Sigmoid colon (tissue), 7 donors: ENCODE measurements around the gene KLK7. TPM values are rescaled to one million over a fixed set of nuclear protein-coding genes. Genes with fewer than 3 reads are reported as not detected.

Experiments used
- DNase-seq: peaks from one replicate; pipeline ENCODE4 v3.0.0-alpha.2; 2019
- H3K27ac ChIP-seq, 4 donors: fragments of 200-600 bp; sonication (generic); one replicate each; pipeline ENCODE4 v1.5.1; 2016 to 2019; ENCODE audit warnings: mild to moderate bottlenecking in 1 of 4
- H3K27me3 ChIP-seq, 3 donors: fragments of 200-600 bp; sonication (generic); one replicate each; pipeline ENCODE4 v1.5.1; 2019; ENCODE audit warnings: mild to moderate bottlenecking in 1 of 3
- H3K36me3 ChIP-seq, 4 donors: fragments of 200-600 bp; sonication (generic); one replicate each; pipeline ENCODE4 v1.5.1; 2016 to 2019
- H3K4me1 ChIP-seq, 4 donors: fragments of 200-600 bp; sonication (generic); one replicate each; pipeline ENCODE4 v1.5.1; 2017 to 2019
- H3K4me3 ChIP-seq, 4 donors: fragments of 200-600 bp; sonication (generic); one replicate each; pipeline ENCODE4 v1.5.1; 2017 to 2019; ENCODE audit warnings: mild to moderate bottlenecking in 2 of 4, moderate library complexity in 1 of 4
- H3K9me3 ChIP-seq, 4 donors: fragments of 200-600 bp in 3 of 4; sonication (generic) in 3 of 4; one replicate each; pipeline versions ENCODE4 v1.5.1 to v1.6.1; 2013 to 2019
- EP300 ChIP-seq, 4 donors: sonication (generic); formaldehyde crosslinking; IDR thresholded peaks; one replicate each; pipeline ENCODE4 v1.6.1; 2017; ENCODE audit warnings: antibody characterized with exemption in 4 of 4
- POLR2A ChIP-seq, 2 donors: fragments of 450-650 bp; IDR thresholded peaks; one replicate each; pipeline ENCODE4 v1.6.1; 2016; ENCODE audit warnings: antibody characterized with exemption in 2 of 2, mild to moderate bottlenecking in 2 of 2, moderate library complexity in 2 of 2
- POLR2AphosphoS5 ChIP-seq, 4 donors: sonication (generic); formaldehyde crosslinking; IDR thresholded peaks; one replicate each; pipeline ENCODE4 v1.6.1; 2017; ENCODE audit warnings: antibody characterized with exemption in 4 of 4
- WGBS, 2 donors: extraction: QIAGEN DNeasy Blood & Tissue Kit; methylation state at CpG; one replicate each; pipeline ENCODE4 v1.1.7; 2013; 5-methylcytosine and 5-hydroxymethylcytosine counted together
- intact Hi-C: fragments of 100-400 bp; cut with DNase I; formaldehyde crosslinking; loops from one replicate; pipeline ENCODE4 v1.15.1; 2023
- polyA plus RNA-seq, 3 donors: library from polyadenylated mRNA; stranded (reverse); fragments of 200-250 nt; gene quantifications; one replicate each; pipeline ENCODE4 v1.2.3, GENCODE V29; 2013
- total RNA-seq, 4 donors: library from RNA; depleted of rRNA; stranded (reverse); fragments of >200 nt; gene quantifications; one replicate each; pipeline ENCODE4 v1.1.0, GENCODE V29; 2016
- TF ChIP-seq, protein P1 (sequence below), 4 experiments: fragments of 450-650 bp in 3 of 4; fragments of 200-600 bp in 1 of 4; IDR thresholded peaks; one replicate each; pipeline ENCODE4 v1.5.1; 2016 to 2019; ENCODE audit warnings: antibody characterized with exemption in 4 of 4, mild to moderate bottlenecking in 3 of 4, moderate library complexity in 2 of 4
- donor health status: healthy with polysubstance abuse.
- donor health status: Bipolar disorder and iron deficiency.
- donor health status: healthy.

Gene KLK7
- total and polyA plus RNA-seq, 7 donors, result not detected

DNA sequence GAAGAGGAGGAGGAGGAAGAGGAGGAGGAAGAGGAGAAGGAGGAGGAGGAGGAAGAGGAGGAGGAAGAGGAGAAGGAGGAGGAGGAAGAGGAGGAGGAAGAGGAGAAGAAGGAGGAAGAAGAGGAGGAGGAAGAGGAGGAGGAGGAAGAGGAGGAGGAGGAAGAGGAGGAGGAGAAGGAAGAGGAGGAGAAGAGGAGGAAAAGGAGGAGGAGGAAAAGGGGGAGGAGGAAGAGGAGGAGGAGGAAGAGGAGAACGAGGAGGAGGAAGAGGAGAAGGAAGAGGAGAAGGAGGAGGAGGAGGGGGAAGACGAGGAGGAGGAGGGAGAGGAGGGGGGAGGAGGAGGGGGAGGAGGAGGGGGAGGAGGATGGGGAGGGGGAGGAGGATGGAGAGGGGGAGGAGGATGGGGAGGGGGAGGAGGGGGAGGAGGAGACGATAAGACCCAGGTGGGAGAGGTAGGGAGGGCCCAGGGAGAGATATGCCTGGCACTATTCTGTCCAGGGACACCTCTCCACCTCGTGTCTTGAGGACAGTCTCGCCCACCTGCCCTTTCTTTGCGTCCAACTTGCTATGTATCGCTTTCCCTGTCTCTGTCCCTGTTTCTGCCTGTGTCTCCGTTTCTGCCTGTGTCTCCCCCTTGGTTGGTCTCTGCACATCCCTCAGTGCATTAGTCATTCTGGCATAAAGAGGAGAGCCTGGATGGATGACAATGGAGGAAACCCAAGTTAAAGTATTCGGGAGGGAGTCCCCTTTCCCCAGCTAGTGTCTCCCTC lies 23.8 kb downstream of the KLK7 start:
- intact Hi-C loops, result no loop called here
- no peaks in the 10 kb centered on the region for H3K4me1 ChIP-seq
- H3K36me3 ChIP-seq, result no peaks in the 10 kb centered on the region
- peaks cover 0 to 24% (median 0%) of the 10 kb centered on the region in 3 donors for H3K27me3 ChIP-seq
- H3K9me3 ChIP-seq, result no peaks in the 10 kb centered on the region
- DNase-seq, result no peak
- WGBS, 2 donors, result 44 to 61% methylated on average over 8 of the region's 9 CpGs
- no peak overlapping the region for H3K4me3 ChIP-seq
- TF ChIP-seq POLR2AphosphoS5 (IDR thresholded peaks at IDR 0.05) (no peak), EP300 (IDR thresholded peaks at IDR 0.05) (no peak), POLR2A (IDR thresholded peaks at IDR 0.05) (no peak)
- TF ChIP-seq, protein P1, sequence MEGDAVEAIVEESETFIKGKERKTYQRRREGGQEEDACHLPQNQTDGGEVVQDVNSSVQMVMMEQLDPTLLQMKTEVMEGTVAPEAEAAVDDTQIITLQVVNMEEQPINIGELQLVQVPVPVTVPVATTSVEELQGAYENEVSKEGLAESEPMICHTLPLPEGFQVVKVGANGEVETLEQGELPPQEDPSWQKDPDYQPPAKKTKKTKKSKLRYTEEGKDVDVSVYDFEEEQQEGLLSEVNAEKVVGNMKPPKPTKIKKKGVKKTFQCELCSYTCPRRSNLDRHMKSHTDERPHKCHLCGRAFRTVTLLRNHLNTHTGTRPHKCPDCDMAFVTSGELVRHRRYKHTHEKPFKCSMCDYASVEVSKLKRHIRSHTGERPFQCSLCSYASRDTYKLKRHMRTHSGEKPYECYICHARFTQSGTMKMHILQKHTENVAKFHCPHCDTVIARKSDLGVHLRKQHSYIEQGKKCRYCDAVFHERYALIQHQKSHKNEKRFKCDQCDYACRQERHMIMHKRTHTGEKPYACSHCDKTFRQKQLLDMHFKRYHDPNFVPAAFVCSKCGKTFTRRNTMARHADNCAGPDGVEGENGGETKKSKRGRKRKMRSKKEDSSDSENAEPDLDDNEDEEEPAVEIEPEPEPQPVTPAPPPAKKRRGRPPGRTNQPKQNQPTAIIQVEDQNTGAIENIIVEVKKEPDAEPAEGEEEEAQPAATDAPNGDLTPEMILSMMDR (IDR thresholded peaks at IDR 0.05), result no peak
- H3K27ac ChIP-seq, result no peak overlapping the region

DNA sequence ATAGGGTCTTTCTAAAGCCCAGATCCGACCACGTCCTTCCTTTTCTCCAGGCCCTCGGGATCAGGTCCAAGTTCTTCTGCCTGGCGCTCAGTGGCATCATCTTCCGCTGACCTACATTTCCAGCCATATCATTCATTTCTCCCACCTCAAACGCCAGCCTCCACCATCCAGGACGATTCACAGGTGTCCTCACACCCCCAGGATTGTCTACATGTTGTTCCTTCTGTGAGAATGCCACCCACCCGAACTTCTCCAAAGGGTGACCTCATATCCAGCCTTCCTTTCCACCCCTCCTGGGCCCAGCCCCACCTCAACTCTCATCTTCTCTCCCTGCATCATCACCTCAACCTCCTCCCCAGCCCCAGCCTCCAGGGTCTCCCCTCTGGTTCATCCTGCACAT lies 26.1 kb downstream of the KLK7 start:
- intact Hi-C loops, result no loop called here
- WGBS, 2 donors, result 66 to 71% methylated on average over 8 of the region's 8 CpGs
- no peaks in the 10 kb centered on the region for H3K36me3 ChIP-seq
- H3K27me3 ChIP-seq, result peaks cover 0 to 24% (median 0%) of the 10 kb centered on the region in 3 donors
- no peak overlapping the region for H3K4me3 ChIP-seq
- no peak for DNase-seq
- no peaks in the 10 kb centered on the region for H3K9me3 ChIP-seq
- TF ChIP-seq POLR2A (IDR thresholded peaks at IDR 0.05), result no peak
- TF ChIP-seq, protein P1 (IDR thresholded peaks at IDR 0.05), result no peak
- TF ChIP-seq POLR2AphosphoS5 (IDR thresholded peaks at IDR 0.05), result no peak
- no peak for TF ChIP-seq EP300 (IDR thresholded peaks at IDR 0.05)
- H3K27ac ChIP-seq, result no peak overlapping the region
- no peaks in the 10 kb centered on the region for H3K4me1 ChIP-seq

DNA sequence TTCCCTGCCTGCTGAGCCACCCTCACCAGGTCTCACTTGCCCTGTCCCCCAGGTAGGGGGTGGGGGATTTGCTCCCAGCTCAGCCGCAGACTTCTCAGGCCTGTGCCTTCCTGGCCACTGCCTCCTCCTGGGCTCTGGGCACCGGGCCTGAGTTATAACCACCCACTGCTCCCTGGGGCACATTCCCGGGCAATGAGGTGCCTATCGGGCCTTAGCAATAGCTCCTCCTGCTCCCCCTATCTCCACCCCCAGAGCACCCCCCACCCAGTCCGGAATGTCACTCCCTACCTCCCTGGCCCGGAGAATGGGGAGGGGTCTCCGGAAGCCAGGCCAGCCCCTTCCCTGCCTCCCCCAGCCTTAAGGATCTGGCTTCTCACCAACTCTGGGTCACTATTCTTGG lies 30.8 kb downstream of the KLK7 start, which contains the start of gene KLK5:
Gene KLK5, minus strand, starts transcription at position 129 of the 400 bp plus-strand sequence. CDS start 381 bp downstream, outside the sequence.
- Histone ChIP-seq H3K27ac (no peak within 1 kb of the TSS), H3K9me3 (no peaks in the 10 kb centered on the region), H3K36me3 (no peaks in the 10 kb centered on the region), H3K4me1 (no peaks in the 10 kb centered on the region), H3K27me3 (peaks cover 0 to 33% (median 8%) of the 10 kb centered on the region in 3 donors), H3K4me3 (no peak within 1 kb of the TSS)
- TF ChIP-seq, protein P1 (IDR thresholded peaks at IDR 0.05), result no peak
- TF ChIP-seq POLR2AphosphoS5 (IDR thresholded peaks at IDR 0.05), result no peak
- TF ChIP-seq EP300 (IDR thresholded peaks at IDR 0.05), result no peak
- TF ChIP-seq POLR2A (IDR thresholded peaks at IDR 0.05), result no peak
- no peak for DNase-seq
- 17 to 23% methylated on average over 7 of the region's 7 CpGs for WGBS, 2 donors
- intact Hi-C loops, result no loop called here

DNA sequence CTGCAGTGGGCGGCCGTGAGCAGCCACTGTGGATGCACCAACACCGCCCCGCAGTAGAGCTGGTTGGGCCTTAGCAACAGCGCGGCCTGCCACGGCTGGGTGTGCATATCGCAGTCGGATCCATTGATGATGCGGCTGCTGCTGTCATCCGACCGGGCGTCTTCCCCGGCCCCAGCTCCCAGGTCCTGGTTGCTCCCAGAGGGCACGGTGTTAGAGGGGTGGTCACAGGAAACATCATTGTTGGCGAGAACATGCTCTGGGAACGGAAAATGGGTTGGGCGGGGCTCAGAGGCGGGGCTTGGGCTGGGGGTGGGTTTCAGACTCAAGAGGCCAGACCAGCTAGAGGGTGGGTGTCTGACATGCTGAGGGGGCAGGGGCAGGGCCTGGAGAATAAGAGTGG lies 33.9 kb downstream of the KLK7 start:
- Histone ChIP-seq H3K36me3 (no peaks in the 10 kb centered on the region), H3K4me1 (no peaks in the 10 kb centered on the region), H3K27ac (no peak overlapping the region), H3K27me3 (peaks cover 0 to 23% (median 8%) of the 10 kb centered on the region in 3 donors), H3K9me3 (no peaks in the 10 kb centered on the region), H3K4me3 (no peak overlapping the region)
- intact Hi-C loops, result no loop called here
- no peak for TF ChIP-seq POLR2A (IDR thresholded peaks at IDR 0.05)
- 66 to 69% methylated on average over 19 of the region's 19 CpGs for WGBS, 2 donors
- DNase-seq, result no peak

DNA sequence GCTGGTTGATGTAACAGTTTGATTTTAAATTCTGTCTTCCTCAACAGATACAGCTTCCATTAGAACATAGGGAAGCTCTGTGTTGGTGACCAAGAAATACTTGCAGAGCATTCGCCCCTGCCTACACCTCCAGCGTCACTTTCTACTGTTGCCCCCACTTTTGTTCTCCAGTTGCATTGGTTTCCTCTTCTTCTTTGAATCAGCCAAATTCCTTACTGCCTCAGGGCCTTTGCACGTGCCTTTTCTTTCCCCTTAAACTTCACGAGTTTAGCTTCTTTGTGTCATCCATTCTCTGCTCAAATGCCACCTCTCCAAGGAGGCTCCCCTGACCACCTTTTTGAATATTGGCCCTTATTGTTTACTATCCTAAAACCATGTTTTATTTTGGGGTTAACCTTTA lies 36.6 kb downstream of the KLK7 start:
- TF ChIP-seq POLR2AphosphoS5 (IDR thresholded peaks at IDR 0.05) (no peak), EP300 (IDR thresholded peaks at IDR 0.05) (no peak), POLR2A (IDR thresholded peaks at IDR 0.05) (no peak)
- TF ChIP-seq, protein P1 (IDR thresholded peaks at IDR 0.05), result no peak
- no peaks in the 10 kb centered on the region for H3K9me3 ChIP-seq
- intact Hi-C loops, result no loop called here
- no peak overlapping the region for H3K27ac ChIP-seq
- peaks cover 0 to 20% (median 8%) of the 10 kb centered on the region in 3 donors for H3K27me3 ChIP-seq
- H3K4me1 ChIP-seq, result no peaks in the 10 kb centered on the region
- no peak for DNase-seq
- H3K36me3 ChIP-seq, result no peaks in the 10 kb centered on the region
- WGBS, 2 donors, result 83 to 90% methylated on average over 4 of the region's 4 CpGs
- no peak overlapping the region for H3K4me3 ChIP-seq
